HG03196 (cell line): ENCODE results near the gene QARS1.

Experiments
- ATAC-seq: cut with Tn5 transposase; IDR thresholded peaks from one replicate; pipeline ENCODE4 v1.9.1; 2021; ENCODE audit not compliant: unreplicated experiment

QARS1 gene

GRCh38 chr3:49054344-49054862 lies 50.2 kb downstream of the QARS1 start:
- no peak for ATAC-seq

- no peak for ATAC-seq
These were observed 51.0 kb downstream of the QARS1 start for GRCh38 chr3:49053543-49053942.
